ENCODE results near the gene PLK1.

The PLK1 gene

GRCh38 chr16:23668873-23669272 lies 9.8 kb upstream of the PLK1 start:
- TF ChIP-seq GATA3 (IDR thresholded peaks at IDR 0.05; ENCODE audit: low read depth, low read length) (no peak), GATA2 (IDR thresholded peaks at IDR 0.05; ENCODE audit: low read depth, low read length) (no peak)

DNA sequence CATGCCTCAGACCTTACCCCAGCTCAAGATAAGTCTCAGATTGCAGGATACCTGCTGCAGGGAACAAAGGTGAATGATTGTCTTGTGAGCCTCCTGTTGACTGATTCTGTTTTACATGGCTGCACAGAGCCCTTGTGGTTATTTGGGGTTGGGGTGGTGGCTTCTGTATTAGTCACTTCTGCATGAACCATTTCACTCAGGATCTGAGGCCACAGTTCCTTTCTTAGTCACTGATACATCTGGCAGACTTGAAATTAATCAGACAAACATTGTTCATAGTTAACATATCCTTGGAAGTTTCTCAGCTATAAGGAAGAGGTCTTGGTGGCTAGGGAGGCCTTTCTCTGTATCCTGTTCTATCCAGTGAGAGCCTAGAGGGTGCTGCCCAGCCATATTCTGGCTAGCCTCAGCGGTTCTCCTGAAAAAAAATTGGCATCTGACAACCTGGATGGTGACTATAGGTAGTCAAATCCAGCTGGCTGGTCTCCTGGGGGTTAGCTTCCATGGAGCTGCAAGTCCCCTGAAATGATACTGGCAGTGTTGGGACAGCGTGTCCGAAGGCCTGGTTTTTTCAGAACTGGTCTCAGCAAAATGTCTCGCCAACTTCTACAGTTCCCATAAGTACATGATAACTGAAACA lies 8.4 kb upstream of the PLK1 start:
- TF ChIP-seq GATA2 (IDR thresholded peaks at IDR 0.05; ENCODE audit: low read depth, low read length) (no peak), GATA3 (IDR thresholded peaks at IDR 0.05; ENCODE audit: low read depth, low read length) (no peak)

DNA sequence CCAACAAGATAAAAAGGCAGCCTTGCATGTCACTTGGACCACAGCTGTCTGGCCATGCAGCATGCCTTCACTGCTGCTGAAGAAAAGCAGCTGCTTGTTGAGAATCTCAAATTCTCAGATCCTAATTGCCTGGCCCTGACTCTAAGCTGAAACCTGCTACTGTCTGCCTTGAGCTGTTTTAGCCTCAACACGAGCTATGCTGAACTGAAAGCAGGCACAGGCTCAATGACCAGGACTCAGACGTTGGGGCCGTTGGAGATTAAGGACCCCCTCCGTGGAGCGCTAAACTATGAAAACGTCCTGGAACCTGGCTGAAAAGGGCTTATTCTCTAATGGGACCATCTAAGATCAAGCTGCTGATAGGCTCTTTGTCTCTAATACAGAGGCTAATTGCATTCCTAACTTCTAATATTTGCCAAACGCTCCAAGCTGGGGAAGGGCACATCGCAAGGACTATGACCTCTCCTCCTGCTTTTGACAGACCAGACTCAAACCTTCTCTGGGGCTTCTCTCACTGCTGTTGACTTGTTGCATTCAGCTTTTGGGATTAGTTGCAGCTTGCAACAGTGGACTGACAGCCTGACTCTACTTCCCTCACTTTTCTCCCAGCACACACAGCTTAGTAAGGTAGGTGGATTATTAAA lies 4.6 kb upstream of the PLK1 start:
- no peak for TF ChIP-seq GATA2 (IDR thresholded peaks at IDR 0.05; ENCODE audit: low read depth, low read length)
- TF ChIP-seq GATA3 (IDR thresholded peaks at IDR 0.05; ENCODE audit: low read depth, low read length): no peak

DNA sequence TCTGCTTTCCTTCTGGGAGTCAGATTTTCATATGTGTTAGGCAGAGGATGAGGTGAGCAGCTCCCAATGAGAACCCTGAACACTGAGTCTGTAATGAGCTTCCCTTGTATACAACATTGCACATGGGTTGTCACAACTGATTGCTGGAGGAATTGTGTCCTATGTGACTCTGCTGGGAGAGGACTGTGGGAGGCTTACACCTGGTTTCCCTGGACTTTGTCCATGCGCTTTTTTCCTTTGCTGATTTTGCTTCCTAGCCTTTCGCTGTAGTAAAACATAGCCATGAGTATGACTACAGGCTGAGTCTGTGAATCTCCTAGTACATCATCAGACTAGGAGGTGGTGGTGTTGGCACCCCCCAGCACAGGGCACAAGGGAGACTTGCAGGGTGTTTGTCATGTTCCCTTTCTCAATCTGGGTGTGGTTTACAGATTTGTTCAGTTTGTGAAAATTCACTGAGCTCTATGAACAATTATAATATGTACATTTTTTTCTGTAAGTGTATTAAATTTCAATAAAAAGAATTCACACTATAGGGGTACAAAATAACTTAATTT lies 1.7 kb upstream of the PLK1 start:
- TF ChIP-seq GATA3 (IDR thresholded peaks at IDR 0.05; ENCODE audit: low read depth, low read length) (no peak), GATA2 (IDR thresholded peaks at IDR 0.05; ENCODE audit: low read depth, low read length) (no peak)

GRCh38 chr16:23679274-23679985 lies 741 bp downstream of the PLK1 start:
- TF ChIP-seq GATA2 (IDR thresholded peaks at IDR 0.05; ENCODE audit: low read depth, low read length) (no peak), GATA3 (IDR thresholded peaks at IDR 0.05; ENCODE audit: low read depth, low read length) (no peak)

DNA sequence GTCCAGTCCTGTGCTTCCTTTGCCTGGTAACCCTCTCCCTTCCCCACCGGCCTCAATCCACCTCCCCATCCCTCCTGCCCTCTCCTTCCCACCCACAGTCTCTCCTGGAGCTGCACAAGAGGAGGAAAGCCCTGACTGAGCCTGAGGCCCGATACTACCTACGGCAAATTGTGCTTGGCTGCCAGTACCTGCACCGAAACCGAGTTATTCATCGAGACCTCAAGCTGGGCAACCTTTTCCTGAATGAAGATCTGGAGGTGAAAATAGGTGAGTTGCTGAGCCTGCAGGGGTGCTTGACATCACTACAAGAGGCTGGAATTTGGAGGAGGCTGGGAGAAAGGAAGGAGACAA lies 1.3 kb downstream of the PLK1 start:
- TF ChIP-seq GATA3 (IDR thresholded peaks at IDR 0.05; ENCODE audit: low read depth, low read length): no peak
- TF ChIP-seq GATA2 (IDR thresholded peaks at IDR 0.05; ENCODE audit: low read depth, low read length): no peak

DNA sequence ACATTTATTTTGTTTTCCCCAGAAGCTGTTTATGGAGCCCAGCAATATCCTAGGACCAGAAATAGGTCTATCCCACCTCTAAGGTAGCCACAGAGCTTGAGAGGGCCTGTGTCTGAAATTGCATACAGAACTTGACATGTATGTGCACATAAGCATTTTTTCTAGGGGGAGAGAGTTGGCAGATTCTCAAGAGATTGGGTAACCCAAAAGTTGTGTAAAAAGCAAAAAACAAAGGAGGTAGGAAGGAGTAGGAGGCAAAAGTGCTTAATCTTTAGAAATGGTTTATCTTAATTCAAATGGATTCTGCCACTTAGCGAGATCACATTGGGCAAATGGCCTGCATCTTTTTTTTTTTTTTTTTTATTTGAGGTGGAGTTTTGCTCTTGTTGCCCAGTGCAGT lies 3.5 kb downstream of the PLK1 start:
- TF ChIP-seq GATA2 (IDR thresholded peaks at IDR 0.05; ENCODE audit: low read depth, low read length) (no peak), GATA3 (IDR thresholded peaks at IDR 0.05; ENCODE audit: low read depth, low read length) (no peak)

DNA sequence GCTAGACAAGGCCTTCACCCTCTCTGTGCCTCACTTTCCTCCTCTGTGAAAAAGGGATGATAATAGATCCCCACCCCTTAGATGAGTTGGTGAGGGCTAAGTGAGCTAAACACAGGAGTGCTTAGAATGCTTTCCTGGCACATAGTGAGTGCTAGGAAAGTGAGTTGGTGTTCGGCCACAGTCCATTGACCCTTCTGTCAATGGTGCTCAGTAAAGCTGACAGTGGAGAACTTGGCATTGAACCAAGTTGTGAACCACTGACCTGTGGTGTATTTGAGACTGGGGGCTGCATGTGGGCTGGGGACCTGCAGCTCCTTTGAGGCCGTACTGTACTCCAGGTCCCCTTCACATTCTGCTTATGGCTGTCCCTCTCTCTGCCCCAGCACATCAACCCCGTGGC lies 4.8 kb downstream of the PLK1 start:
- TF ChIP-seq GATA3 (IDR thresholded peaks at IDR 0.05; ENCODE audit: low read depth, low read length): no peak
- no peak for TF ChIP-seq GATA2 (IDR thresholded peaks at IDR 0.05; ENCODE audit: low read depth, low read length)

DNA sequence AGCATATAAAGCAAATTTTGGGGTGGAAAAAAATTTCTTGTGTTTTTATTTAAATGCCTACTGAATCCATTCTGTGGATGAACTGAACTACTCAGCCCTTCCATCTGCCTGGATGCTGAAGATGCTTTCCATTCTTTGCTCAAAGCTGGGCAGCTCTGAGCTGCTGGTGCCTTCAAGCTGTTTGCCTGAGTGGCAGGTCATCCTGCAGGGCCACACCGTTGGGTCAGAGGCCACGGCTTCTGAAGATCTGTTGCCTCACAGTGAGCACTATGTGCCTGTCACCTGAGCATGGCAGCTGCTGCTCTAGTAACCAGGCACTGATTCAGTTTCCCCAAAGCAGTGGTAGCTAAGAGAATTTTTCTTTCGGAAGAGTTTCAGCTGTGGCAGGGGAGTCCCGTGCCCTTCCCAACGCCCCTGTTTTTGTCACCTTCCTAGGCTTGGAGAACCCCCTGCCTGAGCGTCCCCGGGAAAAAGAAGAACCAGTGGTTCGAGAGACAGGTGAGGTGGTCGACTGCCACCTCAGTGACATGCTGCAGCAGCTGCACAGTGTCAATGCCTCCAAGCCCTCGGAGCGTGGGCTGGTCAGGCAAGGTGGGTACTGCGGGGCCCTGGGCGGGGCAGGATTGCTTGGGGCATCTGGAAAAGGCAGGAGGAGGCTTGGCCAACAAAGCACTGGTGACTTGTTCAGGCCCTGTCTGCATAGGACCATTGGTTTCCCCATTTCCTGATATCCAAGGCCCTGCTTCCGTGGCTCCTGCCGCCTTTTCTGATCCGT lies 8.5 kb downstream of the PLK1 start:
- TF ChIP-seq GATA2 (IDR thresholded peaks at IDR 0.05; ENCODE audit: low read depth, low read length): no peak
- no peak for TF ChIP-seq GATA3 (IDR thresholded peaks at IDR 0.05; ENCODE audit: low read depth, low read length)

DNA sequence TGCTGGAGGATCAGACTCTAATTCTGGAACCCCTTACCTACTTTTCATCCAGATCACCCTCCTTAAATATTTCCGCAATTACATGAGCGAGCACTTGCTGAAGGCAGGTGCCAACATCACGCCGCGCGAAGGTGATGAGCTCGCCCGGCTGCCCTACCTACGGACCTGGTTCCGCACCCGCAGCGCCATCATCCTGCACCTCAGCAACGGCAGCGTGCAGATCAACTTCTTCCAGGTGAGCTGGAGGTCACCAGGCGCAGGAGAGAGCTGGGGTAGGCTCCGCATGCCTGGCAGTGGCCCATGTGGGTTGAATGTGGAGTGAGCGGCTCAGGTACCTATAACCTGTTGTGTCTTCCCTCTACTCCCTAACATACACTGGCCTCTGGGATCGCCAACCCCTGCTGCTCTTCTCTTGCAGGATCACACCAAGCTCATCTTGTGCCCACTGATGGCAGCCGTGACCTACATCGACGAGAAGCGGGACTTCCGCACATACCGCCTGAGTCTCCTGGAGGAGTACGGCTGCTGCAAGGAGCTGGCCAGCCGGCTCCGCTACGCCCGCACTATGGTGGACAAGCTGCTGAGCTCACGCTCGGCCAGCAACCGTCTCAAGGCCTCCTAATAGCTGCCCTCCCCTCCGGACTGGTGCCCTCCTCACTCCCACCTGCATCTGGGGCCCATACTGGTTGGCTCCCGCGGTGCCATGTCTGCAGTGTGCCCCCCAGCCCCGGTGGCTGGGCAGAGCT lies 10.9 kb downstream of the PLK1 start:
- TF ChIP-seq GATA3 (IDR thresholded peaks at IDR 0.05; ENCODE audit: low read depth, low read length): no peak
- TF ChIP-seq GATA2 (IDR thresholded peaks at IDR 0.05; ENCODE audit: low read depth, low read length): no peak

DNA sequence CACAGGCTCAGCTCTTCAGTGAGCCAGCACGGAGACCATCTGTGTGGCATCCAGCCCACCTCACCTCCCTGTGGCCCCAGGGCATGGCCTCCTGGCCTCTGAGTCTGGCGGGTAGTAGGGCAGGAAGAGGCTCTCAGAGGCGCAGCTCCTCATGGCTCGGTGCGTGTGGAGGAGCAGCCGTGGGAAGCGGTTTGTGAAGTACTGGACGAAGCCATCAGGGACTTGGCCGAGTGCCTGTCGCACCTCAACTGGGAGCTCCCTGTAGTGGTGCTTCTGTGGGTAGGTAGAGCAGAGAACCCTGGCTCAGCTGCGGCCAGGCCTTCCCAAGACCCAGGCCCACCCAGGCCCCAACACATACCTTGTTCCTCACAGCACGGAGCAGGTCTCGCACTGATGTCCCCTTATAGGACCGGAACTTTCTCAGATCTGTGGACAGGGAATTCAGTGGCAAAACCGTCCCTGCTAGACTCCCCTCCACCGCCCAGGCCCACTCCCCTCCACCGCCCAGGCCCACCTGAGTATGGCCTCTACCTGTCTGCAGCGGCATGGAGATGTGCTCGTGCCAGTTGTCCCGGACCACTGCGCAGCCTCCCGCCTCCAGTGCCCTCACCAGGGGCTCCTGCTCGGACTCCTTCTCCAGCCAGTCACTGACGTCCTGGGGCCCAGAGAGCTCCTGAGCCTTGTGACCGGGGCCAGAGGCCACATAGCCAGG lies 12.2 kb downstream of the PLK1 start:
- TF ChIP-seq GATA2 (IDR thresholded peaks at IDR 0.05; ENCODE audit: low read depth, low read length) (no peak), GATA3 (IDR thresholded peaks at IDR 0.05; ENCODE audit: low read depth, low read length) (no peak)

GRCh38 chr16:23691483-23692189 lies 12.9 kb downstream of the PLK1 start:
- no peak for TF ChIP-seq GATA3 (IDR thresholded peaks at IDR 0.05; ENCODE audit: low read depth, low read length)
- TF ChIP-seq GATA2 (IDR thresholded peaks at IDR 0.05; ENCODE audit: low read depth, low read length): no peak

All from SH-SY5Y (cell line).